Osteoblast (primary cell): Measurements from ENCODE around the gene ANKS4B. TPM values are rescaled to one million over a fixed set of nuclear protein-coding genes. Genes with fewer than 3 reads are reported as not detected.
A peak's percentile ranks its signal among the peaks of the same experiment; 100 is the strongest.
"Not testable (repeated sequence)": the region's sequence is repeated elsewhere in the genome, so short reads cannot be mapped to it uniquely, and the experiment has no call there.

Experiments used
- DNase-seq: peaks from one replicate; pipeline ENCODE4 v3.0.0; 2011; ENCODE audit warnings: low spot score, mixed read lengths; ENCODE audit not compliant: insufficient read length; ENCODE audit errors: missing footprints
- H2AFZ ChIP-seq: 2 replicates; pipeline ENCODE4 v1.6.0; 2011; ENCODE audit warnings: mild to moderate bottlenecking, low read length
- H3K27ac ChIP-seq: 2 replicates; pipeline ENCODE4 v1.5.1; 2011; ENCODE audit warnings: mild to moderate bottlenecking, low read depth, low read length, moderate library complexity
- H3K27me3 ChIP-seq: 2 replicates; pipeline ENCODE4 v1.6.0; 2012; ENCODE audit warnings: mild to moderate bottlenecking, control low read depth, inconsistent platforms, low read length, moderate library complexity; ENCODE audit not compliant: insufficient read depth
- H3K36me3 ChIP-seq: 2 replicates; pipeline ENCODE4 v1.5.1; 2011; ENCODE audit warnings: mild to moderate bottlenecking, low read length, control low read depth, moderate library complexity; ENCODE audit not compliant: insufficient read depth
- H3K4me1 ChIP-seq: 2 replicates; pipeline ENCODE4 v1.5.1; 2011; ENCODE audit warnings: mild to moderate bottlenecking, low read length, control low read depth, moderate library complexity; ENCODE audit not compliant: insufficient read depth
- H3K4me2 ChIP-seq: 2 replicates; pipeline ENCODE4 v1.6.0; 2011; ENCODE audit warnings: mild to moderate bottlenecking, low read length; ENCODE audit not compliant: insufficient read depth
- H3K4me3 ChIP-seq: fragments of 200-600 bp; sonication (generic); 3 replicates; pipeline ENCODE4 v1.5.1; 2012; ENCODE audit warnings: mild to moderate bottlenecking, low read length, inconsistent platforms; ENCODE audit not compliant: insufficient read depth
- H3K79me2 ChIP-seq: 2 replicates; pipeline ENCODE4 v1.6.0; 2012; ENCODE audit warnings: mild to moderate bottlenecking, low read length, control low read depth, inconsistent platforms; ENCODE audit not compliant: insufficient read depth
- H3K9me3 ChIP-seq: 2 replicates; pipeline ENCODE4 v1.5.1; 2011; ENCODE audit warnings: low read depth, low read length, control low read depth
- H4K20me1 ChIP-seq: 2 replicates; pipeline ENCODE4 v1.6.0; 2012; ENCODE audit warnings: mild to moderate bottlenecking, low read length, control low read depth; ENCODE audit not compliant: insufficient read depth
- total RNA-seq: library from RNA; depleted of rRNA; stranded (reverse); fragments of >200 nt; gene quantifications from 2 replicates; pipeline ENCODE4 v1.2.3, GENCODE V29; 2012
- TF ChIP-seq, protein P1 (sequence below): IDR thresholded peaks from 2 replicates; pipeline ENCODE4 v1.5.1; 2011; ENCODE audit warnings: mild to moderate bottlenecking, low read depth, low read length, moderate library complexity; ENCODE audit errors: extremely low read depth

Gene ANKS4B
- total RNA-seq, 1 donor: not detected

DNA sequence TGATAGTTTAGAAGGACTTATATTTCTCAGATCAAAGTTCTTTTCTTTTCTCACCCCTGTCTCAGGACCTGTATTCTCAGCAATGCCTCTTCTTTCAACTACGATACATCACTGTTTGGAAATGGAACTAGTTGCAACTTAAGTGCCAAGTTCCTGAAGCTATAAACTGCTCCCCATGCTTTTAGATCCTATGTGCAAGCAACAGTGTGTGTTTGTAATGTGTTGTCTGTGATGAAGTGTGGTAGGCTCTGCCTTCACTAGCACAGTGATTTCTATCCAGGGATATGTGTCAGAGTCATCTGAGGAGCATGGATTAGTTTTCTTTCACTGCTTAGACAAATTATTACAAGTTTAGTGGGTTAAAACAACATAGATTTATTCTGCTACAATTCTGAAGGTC is 40.5 kb upstream of the ANKS4B start:
- H3K27ac ChIP-seq: no peak overlapping the region
- H3K4me3 ChIP-seq: no peak overlapping the region
- H3K4me1 ChIP-seq: peaks cover 17% of the 10 kb centered on the region
- H3K27me3 ChIP-seq: peaks cover 35% of the 10 kb centered on the region
- DNase-seq: no peak
- no peak overlapping the region for H3K4me2 ChIP-seq
- H3K36me3 ChIP-seq: no peaks in the 10 kb centered on the region
- no peaks in the 10 kb centered on the region for H4K20me1 ChIP-seq
- no peaks in the 10 kb centered on the region for H3K9me3 ChIP-seq
- H3K79me2 ChIP-seq: no peaks in the 10 kb centered on the region
- TF ChIP-seq, protein P1, sequence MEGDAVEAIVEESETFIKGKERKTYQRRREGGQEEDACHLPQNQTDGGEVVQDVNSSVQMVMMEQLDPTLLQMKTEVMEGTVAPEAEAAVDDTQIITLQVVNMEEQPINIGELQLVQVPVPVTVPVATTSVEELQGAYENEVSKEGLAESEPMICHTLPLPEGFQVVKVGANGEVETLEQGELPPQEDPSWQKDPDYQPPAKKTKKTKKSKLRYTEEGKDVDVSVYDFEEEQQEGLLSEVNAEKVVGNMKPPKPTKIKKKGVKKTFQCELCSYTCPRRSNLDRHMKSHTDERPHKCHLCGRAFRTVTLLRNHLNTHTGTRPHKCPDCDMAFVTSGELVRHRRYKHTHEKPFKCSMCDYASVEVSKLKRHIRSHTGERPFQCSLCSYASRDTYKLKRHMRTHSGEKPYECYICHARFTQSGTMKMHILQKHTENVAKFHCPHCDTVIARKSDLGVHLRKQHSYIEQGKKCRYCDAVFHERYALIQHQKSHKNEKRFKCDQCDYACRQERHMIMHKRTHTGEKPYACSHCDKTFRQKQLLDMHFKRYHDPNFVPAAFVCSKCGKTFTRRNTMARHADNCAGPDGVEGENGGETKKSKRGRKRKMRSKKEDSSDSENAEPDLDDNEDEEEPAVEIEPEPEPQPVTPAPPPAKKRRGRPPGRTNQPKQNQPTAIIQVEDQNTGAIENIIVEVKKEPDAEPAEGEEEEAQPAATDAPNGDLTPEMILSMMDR: no peak
- H2AFZ ChIP-seq: no peak overlapping the region

DNA sequence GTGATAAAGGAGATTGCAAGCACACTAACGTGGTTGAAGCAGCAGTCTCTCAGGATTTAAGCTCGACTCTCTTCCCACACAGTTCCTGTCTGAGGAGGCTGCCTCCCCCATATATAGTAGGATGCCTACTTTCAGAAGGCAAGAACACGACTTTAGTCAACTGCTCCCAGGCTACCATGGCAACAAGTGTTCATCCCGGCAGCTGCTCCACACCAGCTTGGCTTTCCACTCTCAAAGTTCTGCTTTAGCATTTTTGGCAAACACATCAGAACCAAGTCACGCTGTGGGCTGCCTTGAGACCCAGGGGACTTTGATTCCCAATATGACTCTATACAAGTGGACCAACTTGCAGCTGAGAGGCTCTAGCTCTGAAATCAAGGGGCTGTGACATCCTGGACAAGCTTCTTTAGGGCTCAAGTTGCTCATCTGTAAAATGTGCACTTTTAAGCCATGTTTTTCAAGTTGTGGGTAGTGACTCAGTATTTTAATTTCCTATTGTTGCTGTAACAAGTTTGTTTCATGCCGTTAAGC is 38.7 kb upstream of the ANKS4B start:
- Histone ChIP-seq H3K4me3 (no peak overlapping the region), H2AFZ (no peak overlapping the region), H4K20me1 (no peaks in the 10 kb centered on the region), H3K4me1 (peaks cover 11% of the 10 kb centered on the region), H3K36me3 (no peaks in the 10 kb centered on the region), H3K27me3 (peaks cover 43% of the 10 kb centered on the region), H3K4me2 (peak overlapping the region; percentile 23), H3K9me3 (no peaks in the 10 kb centered on the region), H3K79me2 (no peaks in the 10 kb centered on the region), H3K27ac (no peak overlapping the region)
- TF ChIP-seq, protein P1: no peak
- DNase-seq: peak; percentile 71

DNA sequence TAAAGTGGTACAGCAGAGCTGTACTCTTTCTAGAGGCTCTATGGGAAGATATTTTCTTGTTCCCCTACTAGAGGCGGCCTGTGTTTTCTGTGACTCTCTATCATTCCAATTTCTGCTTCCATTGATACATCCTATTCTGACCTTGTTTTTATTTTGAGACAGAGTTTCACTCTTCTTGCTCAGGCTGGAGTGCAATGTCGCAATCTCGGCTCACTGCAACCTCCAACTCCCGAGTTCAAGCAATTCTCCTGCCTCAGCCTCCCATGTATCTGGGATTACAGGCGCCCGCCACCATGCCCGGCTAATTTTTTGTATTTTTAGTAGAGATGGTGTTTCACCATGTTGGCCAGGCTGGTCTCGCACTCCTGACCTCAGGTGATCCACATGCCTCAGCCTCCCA is 38.2 kb upstream of the ANKS4B start:
- Histone ChIP-seq H3K27me3 (peaks cover 39% of the 10 kb centered on the region), H3K4me1 (peaks cover 11% of the 10 kb centered on the region)
- not testable (repeated sequence) for H3K27ac ChIP-seq, H3K79me2 ChIP-seq, H3K9me3 ChIP-seq, H3K4me2 ChIP-seq, H3K4me3 ChIP-seq, H3K36me3 ChIP-seq, DNase-seq, H2AFZ ChIP-seq, H4K20me1 ChIP-seq

DNA sequence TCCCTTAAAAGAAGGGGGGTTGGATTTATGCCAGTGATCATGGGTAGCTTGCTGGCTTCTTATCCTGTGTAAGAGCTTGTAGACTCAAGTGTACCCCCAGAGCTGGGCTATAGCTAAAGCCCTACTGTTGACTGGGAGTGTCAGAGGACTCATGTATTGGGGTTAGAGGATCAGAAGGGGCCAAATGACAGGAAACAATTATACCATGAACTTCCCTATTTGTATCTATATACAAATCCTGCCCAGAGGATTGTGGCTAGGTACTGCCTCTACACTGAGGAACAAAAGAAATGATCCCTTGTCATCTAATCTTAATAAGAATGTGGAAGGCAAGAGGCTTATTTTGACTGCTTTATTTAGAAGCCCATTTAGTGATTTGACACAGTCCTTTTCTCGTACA is 36.4 kb upstream of the ANKS4B start:
- no peak for DNase-seq
- H3K4me3 ChIP-seq: no peak overlapping the region
- H2AFZ ChIP-seq: no peak overlapping the region
- no peak overlapping the region for H3K27ac ChIP-seq
- no peaks in the 10 kb centered on the region for H3K36me3 ChIP-seq
- H3K9me3 ChIP-seq: no peaks in the 10 kb centered on the region
- no peaks in the 10 kb centered on the region for H4K20me1 ChIP-seq
- H3K79me2 ChIP-seq: no peaks in the 10 kb centered on the region
- no peak overlapping the region for H3K4me2 ChIP-seq
- peaks cover 41% of the 10 kb centered on the region for H3K27me3 ChIP-seq
- peaks cover 11% of the 10 kb centered on the region for H3K4me1 ChIP-seq
- TF ChIP-seq, protein P1: no peak
